Right forelimb (tissue), 1 donor: ENCODE measurements around the gene LRRC47.

Experiments used
- DNase-seq: peaks from one replicate; pipeline ENCODE4 v3.0.0-alpha.2; 2018

Gene LRRC47

GRCh38 chr1:3746389-3746829 lies 49.9 kb downstream of the LRRC47 start:
- DNase-seq, result no peak

- DNase-seq, result no peak
These were observed 50.5 kb downstream of the LRRC47 start for GRCh38 chr1:3745590-3746381.

- DNase-seq, result no peak
These were observed 51.2 kb downstream of the LRRC47 start for GRCh38 chr1:3745071-3745470.

- DNase-seq, result no peak
These were observed 51.7 kb downstream of the LRRC47 start for GRCh38 chr1:3744646-3745045.

- DNase-seq, result no peak
These were observed 52.5 kb downstream of the LRRC47 start for GRCh38 chr1:3743826-3744225.

- no peak for DNase-seq
These were observed 52.9 kb downstream of the LRRC47 start for GRCh38 chr1:3743421-3743820.

GRCh38 chr1:3742439-3743298 lies 53.6 kb downstream of the LRRC47 start:
- no peak for DNase-seq

GRCh38 chr1:3741566-3742438 lies 54.5 kb downstream of the LRRC47 start:
- no peak for DNase-seq

GRCh38 chr1:3740752-3741151 lies 55.5 kb downstream of the LRRC47 start:
- no peak for DNase-seq

GRCh38 chr1:3740042-3740441 lies 56.3 kb downstream of the LRRC47 start:
- no peak for DNase-seq

GRCh38 chr1:3738943-3739342 lies 57.4 kb downstream of the LRRC47 start:
- DNase-seq, result no peak

GRCh38 chr1:3736708-3737107 lies 59.6 kb downstream of the LRRC47 start:
- no peak for DNase-seq

GRCh38 chr1:3736131-3736561 lies 60.2 kb downstream of the LRRC47 start:
- DNase-seq, result no peak

GRCh38 chr1:3735688-3736087 lies 60.6 kb downstream of the LRRC47 start:
- no peak for DNase-seq

GRCh38 chr1:3735027-3735681 lies 61.1 kb downstream of the LRRC47 start:
- no peak for DNase-seq

- no peak for DNase-seq
These were observed 61.7 kb downstream of the LRRC47 start for GRCh38 chr1:3734602-3735001.

- no peak for DNase-seq
These were observed 62.3 kb downstream of the LRRC47 start for GRCh38 chr1:3733883-3734589.

- DNase-seq, result no peak
These were observed 63.0 kb downstream of the LRRC47 start for GRCh38 chr1:3733094-3733882.

- DNase-seq, result no peak
These were observed 63.7 kb downstream of the LRRC47 start for GRCh38 chr1:3732434-3733093.
